Esophagus muscularis mucosa (tissue), 4 donors: ENCODE measurements around the gene PSD4.

Experiments used
- EP300 ChIP-seq: sonication (generic); formaldehyde crosslinking; IDR thresholded peaks from one replicate; pipeline ENCODE4 v1.6.1; 2017; ENCODE audit warnings: antibody characterized with exemption
- POLR2A ChIP-seq: fragments of 450-650 bp; IDR thresholded peaks from one replicate; pipeline ENCODE4 v1.6.1; 2017; ENCODE audit warnings: antibody characterized with exemption, moderate library complexity, mild to moderate bottlenecking, low read depth
- TF ChIP-seq, protein P1 (sequence below), 3 experiments: fragments of 200-600 bp in 2 of 3; fragments of 450-650 bp in 1 of 3; sonication (generic) in 2 of 3; IDR thresholded peaks; one replicate each; pipeline ENCODE4 v1.5.1; 2017 to 2019; ENCODE audit warnings: antibody characterized with exemption in 3 of 3, mild to moderate bottlenecking in 2 of 3, moderate library complexity in 1 of 3

DNA sequence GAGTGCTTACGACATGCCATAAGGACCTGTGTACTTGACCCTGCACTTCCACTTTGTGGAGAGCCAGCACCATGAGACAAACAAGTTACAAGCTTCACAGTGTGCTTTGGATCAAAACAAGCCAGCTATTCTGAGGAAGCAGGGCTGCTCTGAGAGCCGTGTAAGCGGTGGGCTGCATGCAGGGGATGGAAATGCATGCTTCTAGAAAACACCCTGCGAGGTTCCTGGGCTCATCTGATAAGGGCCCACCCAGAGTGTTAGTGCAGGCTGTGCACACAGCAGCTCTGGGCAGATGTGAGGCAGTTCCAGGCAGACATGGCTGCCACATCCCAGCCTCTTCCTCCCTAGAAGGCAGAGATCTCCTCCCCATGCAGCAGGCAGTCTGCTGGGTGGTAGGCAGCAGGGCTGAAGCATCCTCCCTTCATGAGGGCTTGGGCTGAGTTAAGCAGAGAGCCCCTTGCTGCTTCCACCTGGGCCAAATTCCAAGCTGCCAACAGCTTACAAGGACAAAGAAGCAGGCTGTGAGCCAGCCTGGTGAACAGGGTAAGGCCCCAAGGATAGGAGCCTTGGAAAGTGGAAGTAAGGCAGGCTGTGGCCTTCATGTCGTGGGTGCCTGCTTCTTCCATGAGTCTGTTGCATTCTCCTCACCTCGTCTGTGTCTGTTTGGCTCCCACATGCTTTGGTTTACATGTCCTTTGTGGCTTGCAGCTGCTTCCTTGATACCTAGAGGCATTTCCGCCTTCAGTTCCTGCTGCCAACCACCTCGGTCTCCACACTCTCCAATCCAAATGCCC lies 7.7 kb downstream of the PSD4 start:
- TF ChIP-seq, protein P1, sequence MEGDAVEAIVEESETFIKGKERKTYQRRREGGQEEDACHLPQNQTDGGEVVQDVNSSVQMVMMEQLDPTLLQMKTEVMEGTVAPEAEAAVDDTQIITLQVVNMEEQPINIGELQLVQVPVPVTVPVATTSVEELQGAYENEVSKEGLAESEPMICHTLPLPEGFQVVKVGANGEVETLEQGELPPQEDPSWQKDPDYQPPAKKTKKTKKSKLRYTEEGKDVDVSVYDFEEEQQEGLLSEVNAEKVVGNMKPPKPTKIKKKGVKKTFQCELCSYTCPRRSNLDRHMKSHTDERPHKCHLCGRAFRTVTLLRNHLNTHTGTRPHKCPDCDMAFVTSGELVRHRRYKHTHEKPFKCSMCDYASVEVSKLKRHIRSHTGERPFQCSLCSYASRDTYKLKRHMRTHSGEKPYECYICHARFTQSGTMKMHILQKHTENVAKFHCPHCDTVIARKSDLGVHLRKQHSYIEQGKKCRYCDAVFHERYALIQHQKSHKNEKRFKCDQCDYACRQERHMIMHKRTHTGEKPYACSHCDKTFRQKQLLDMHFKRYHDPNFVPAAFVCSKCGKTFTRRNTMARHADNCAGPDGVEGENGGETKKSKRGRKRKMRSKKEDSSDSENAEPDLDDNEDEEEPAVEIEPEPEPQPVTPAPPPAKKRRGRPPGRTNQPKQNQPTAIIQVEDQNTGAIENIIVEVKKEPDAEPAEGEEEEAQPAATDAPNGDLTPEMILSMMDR (IDR thresholded peaks at IDR 0.05) = no peak
- TF ChIP-seq EP300 (no peak), POLR2A (no peak)
